Measurements from ENCODE around the gene RGPD8.
"Not testable (repeated sequence)": the region's sequence is repeated elsewhere in the genome, so short reads cannot be mapped to it uniquely, and the experiment has no call there.

The RGPD8 gene

GRCh38 chr2:112433480-112433879, at the start of gene RGPD8:
TSS of gene RGPD8 (minus strand) at chr2:112433645. CDS start at chr2:112433453, 192 bp downstream.
- DNase-seq (ENCODE audit: low spot score), result peak; percentile 52

GRCh38 chr2:112483042-112483473, 49.6 kb upstream of the RGPD8 start:
- DNase-seq (ENCODE audit: low spot score), result peak; percentile 34

GRCh38 chr2:112482309-112483041, 49.0 kb upstream of the RGPD8 start:
- DNase-seq (ENCODE audit: low spot score), result peak; percentile 45

GRCh38 chr2:112481528-112482233, 48.2 kb upstream of the RGPD8 start, which contains the start of gene TTL:
TSS of gene TTL (plus strand) at chr2:112482156. CDS start at chr2:112482345, 189 bp downstream.
- peak; percentile 90 for DNase-seq (ENCODE audit: low spot score)

- DNase-seq (ENCODE audit: low spot score), result peak; percentile 89
Observed at GRCh38 chr2:112481050-112481527, 47.6 kb upstream of the RGPD8 start.

- DNase-seq (ENCODE audit: low spot score), result no peak
Observed at GRCh38 chr2:112480530-112481049, 47.1 kb upstream of the RGPD8 start.

GRCh38 chr2:112476434-112476833, 43.0 kb upstream of the RGPD8 start:
- no peak for DNase-seq (ENCODE audit: low spot score)

- DNase-seq (ENCODE audit: low spot score), result no peak
Observed at GRCh38 chr2:112474844-112475486, 41.5 kb upstream of the RGPD8 start.

- no peak for DNase-seq (ENCODE audit: low spot score)
Observed at GRCh38 chr2:112472547-112473263, 39.3 kb upstream of the RGPD8 start.

GRCh38 chr2:112465382-112465781, 31.9 kb upstream of the RGPD8 start:
- peak; percentile 45 for DNase-seq (ENCODE audit: low spot score)

- no peak for DNase-seq (ENCODE audit: low spot score)
Observed at GRCh38 chr2:112463256-112463655, 29.8 kb upstream of the RGPD8 start.

- DNase-seq (ENCODE audit: low spot score), result no peak
Observed at GRCh38 chr2:112462178-112462577, 28.7 kb upstream of the RGPD8 start.

GRCh38 chr2:112459372-112459771, 25.9 kb upstream of the RGPD8 start:
- DNase-seq (ENCODE audit: low spot score), result no peak

- no peak for DNase-seq (ENCODE audit: low spot score)
Observed at GRCh38 chr2:112454586-112454985, 21.1 kb upstream of the RGPD8 start.

GRCh38 chr2:112451317-112451716, 17.9 kb upstream of the RGPD8 start:
- no peak for DNase-seq (ENCODE audit: low spot score)

- DNase-seq (ENCODE audit: low spot score), result no peak
Observed at GRCh38 chr2:112449854-112450253, 16.4 kb upstream of the RGPD8 start.

- DNase-seq (ENCODE audit: low spot score), result not testable (repeated sequence)
Observed at GRCh38 chr2:112444256-112444655, 10.8 kb upstream of the RGPD8 start.

- not testable (repeated sequence) for DNase-seq (ENCODE audit: low spot score)
Observed at GRCh38 chr2:112438603-112439261, 5.3 kb upstream of the RGPD8 start.

GRCh38 chr2:112437405-112437831, 4.0 kb upstream of the RGPD8 start:
- DNase-seq (ENCODE audit: low spot score), result not testable (repeated sequence)

GRCh38 chr2:112436993-112437392, 3.5 kb upstream of the RGPD8 start:
- DNase-seq (ENCODE audit: low spot score), result not testable (repeated sequence)
